ENCODE data around the gene LSM14A. TPM values are rescaled to one million over a fixed set of nuclear protein-coding genes. Genes with fewer than 3 reads are reported as not detected.
"Not testable (repeated sequence)": the region's sequence is repeated elsewhere in the genome, so short reads cannot be mapped to it uniquely, and the experiment has no call there.

LSM14A gene
- total RNA-seq, 3 donors from 2014 or later: 106 to 129 (median 126) TPM

GRCh38 chr19:34237283-34237682 lies 65.0 kb downstream of the LSM14A start:
- no peaks in the 10 kb centered on the region for H3K27me3 ChIP-seq
- H3K36me3 ChIP-seq: no peaks in the 10 kb centered on the region
- no peaks in the 10 kb centered on the region for H3K9me3 ChIP-seq
- intact Hi-C loops (cut with DNase I; ENCODE audit: low total_unique reads): no loop called here
- H3K27ac ChIP-seq: no peak overlapping the region
- no peak for TF ChIP-seq POLR2A (IDR thresholded peaks at IDR 0.05)
- DNase-seq (ENCODE audit: low spot score in 2 of 2): no peak
- H3K4me1 ChIP-seq: no peaks in the 10 kb centered on the region
- H3K4me3 ChIP-seq: no peak overlapping the region

DNA sequence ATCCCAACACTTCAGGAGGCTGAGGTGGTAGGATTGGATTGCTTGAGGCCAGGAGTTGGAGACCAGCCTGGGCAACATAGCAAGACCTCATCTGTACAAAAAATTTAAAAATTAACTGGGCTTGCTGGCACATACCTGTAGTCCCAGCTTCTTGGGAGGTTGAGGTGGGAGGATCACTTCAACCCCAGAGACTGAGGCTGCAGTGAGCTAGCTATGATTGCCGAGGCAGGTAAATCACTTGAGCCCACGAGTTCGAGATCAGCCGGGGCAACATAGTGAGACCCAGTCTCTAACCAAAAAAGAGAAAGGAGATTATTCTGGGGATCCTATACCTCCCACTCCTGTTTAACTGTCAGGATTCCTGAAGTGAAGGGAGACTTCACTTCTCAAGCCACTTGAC lies 65.6 kb downstream of the LSM14A start:
- no peaks in the 10 kb centered on the region for H3K4me1 ChIP-seq
- H3K9me3 ChIP-seq: no peaks in the 10 kb centered on the region
- no peaks in the 10 kb centered on the region for H3K36me3 ChIP-seq
- no peaks in the 10 kb centered on the region for H3K27me3 ChIP-seq
- intact Hi-C loops (cut with DNase I; ENCODE audit: low total_unique reads): no loop called here
- no peak overlapping the region for H3K4me3 ChIP-seq
- DNase-seq (ENCODE audit: low spot score in 2 of 2): no peak
- no peak overlapping the region for H3K27ac ChIP-seq
- TF ChIP-seq POLR2A (IDR thresholded peaks at IDR 0.05) (no peak), POLR2AphosphoS5 (IDR thresholded peaks at IDR 0.05) (no peak)
- TF ChIP-seq, protein P1, sequence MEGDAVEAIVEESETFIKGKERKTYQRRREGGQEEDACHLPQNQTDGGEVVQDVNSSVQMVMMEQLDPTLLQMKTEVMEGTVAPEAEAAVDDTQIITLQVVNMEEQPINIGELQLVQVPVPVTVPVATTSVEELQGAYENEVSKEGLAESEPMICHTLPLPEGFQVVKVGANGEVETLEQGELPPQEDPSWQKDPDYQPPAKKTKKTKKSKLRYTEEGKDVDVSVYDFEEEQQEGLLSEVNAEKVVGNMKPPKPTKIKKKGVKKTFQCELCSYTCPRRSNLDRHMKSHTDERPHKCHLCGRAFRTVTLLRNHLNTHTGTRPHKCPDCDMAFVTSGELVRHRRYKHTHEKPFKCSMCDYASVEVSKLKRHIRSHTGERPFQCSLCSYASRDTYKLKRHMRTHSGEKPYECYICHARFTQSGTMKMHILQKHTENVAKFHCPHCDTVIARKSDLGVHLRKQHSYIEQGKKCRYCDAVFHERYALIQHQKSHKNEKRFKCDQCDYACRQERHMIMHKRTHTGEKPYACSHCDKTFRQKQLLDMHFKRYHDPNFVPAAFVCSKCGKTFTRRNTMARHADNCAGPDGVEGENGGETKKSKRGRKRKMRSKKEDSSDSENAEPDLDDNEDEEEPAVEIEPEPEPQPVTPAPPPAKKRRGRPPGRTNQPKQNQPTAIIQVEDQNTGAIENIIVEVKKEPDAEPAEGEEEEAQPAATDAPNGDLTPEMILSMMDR (IDR thresholded peaks at IDR 0.05): no peak

DNA sequence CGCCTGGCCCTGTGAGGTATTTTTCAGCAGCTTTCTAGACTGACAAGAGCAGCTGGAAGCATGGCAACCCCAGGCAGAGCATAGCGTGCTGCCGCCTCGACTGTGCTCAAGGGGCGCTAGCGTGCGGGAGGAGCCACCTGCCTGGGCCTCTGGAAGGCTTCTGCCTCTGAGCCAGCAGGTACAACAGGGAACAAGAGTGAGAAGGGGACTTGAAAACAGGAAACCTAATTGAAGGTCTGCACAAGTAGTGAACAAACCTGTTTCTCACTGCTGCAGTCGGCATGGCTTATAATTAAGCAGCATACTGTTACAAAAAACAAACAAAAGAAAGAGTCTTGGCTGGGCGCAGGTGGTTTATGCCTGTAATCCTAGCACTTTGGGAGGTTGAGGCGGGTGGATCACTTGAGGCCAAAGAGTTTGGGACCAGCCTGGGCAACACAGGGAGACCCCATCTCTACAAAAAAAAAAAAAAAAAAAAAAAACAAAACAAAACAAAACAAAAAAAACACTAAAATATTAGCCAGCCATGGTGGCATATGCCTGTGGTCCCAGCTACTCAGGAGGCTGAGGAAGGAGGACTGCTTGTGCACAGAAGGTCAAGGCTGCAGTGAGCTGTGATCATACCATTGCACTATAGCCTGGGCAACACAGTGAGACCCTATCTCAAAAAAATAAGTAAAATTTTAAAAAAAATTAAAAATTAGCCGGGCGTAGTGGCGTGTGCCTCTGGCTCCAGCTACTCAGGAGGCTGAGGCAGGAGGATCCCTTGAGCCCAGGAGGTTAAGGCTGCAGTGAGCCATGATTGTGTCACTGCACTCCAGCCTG lies 69.4 kb downstream of the LSM14A start:
- Histone ChIP-seq H3K36me3 (no peaks in the 10 kb centered on the region), H3K27ac (no peak overlapping the region), H3K27me3 (no peaks in the 10 kb centered on the region), H3K9me3 (no peaks in the 10 kb centered on the region), H3K4me3 (no peak overlapping the region), H3K4me1 (no peaks in the 10 kb centered on the region)
- intact Hi-C loops (cut with DNase I; ENCODE audit: low total_unique reads): loop anchor here (10.0 kb wide), 1 partner anchor 103 kb away; no protein-coding TSS in a partner anchor
- peak in 1 of 2 donors; percentile 66 for DNase-seq (ENCODE audit: low spot score in 2 of 2)
- TF ChIP-seq POLR2AphosphoS5 (IDR thresholded peaks at IDR 0.05) (no peak), POLR2A (IDR thresholded peaks at IDR 0.05) (no peak)
- TF ChIP-seq, protein P1 (IDR thresholded peaks at IDR 0.05): peak in 2 of 3 donors; percentile 31 to 34

DNA sequence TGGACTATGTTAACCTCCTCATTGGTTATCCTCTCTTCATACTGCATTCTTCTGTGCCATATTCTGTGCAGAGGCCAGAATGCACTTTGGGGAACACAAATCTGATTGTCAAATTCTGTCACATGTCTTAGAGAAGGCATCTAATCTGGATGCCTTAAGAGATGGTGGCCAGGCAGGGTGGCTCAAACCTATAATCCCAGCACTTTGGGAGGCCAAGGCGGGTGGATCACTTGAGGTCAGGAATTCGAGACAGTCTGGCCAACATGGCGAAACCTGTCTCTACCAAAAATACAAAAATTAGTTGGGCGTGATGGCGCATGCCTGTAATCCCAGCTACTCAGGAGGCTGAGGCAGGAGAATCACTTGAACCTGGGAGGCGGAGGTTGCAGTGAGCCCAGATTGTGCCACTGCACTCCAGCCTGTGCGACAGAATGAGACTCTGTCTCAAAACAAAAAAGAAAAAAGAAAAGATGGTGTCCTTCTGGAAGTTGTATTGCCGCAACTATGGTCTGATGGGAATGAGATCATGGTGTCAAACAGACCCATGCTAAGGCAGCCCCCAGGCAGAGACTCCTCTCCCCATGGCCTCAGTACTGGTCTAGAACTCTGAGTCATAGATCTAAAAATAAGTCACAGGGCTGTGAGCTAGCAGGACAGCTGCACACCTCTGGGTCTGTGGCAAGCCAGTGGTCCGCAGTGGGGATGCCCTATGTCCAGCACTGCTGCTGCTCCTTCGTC lies 71.0 kb downstream of the LSM14A start:
- not testable (repeated sequence) for H3K9me3 ChIP-seq; H3K27ac ChIP-seq; DNase-seq (ENCODE audit: low spot score in 2 of 2); H3K4me3 ChIP-seq; H3K27me3 ChIP-seq; H3K36me3 ChIP-seq; H3K4me1 ChIP-seq
- intact Hi-C loops (cut with DNase I; ENCODE audit: low total_unique reads): loop anchor here (10.0 kb wide), 1 partner anchor 101 kb away; no protein-coding TSS in a partner anchor

GRCh38 chr19:34243876-34244578 lies 71.7 kb downstream of the LSM14A start:
- Histone ChIP-seq H3K27ac (no peak overlapping the region), H3K4me3 (no peak overlapping the region), H3K4me1 (no peaks in the 10 kb centered on the region), H3K36me3 (no peaks in the 10 kb centered on the region), H3K27me3 (no peaks in the 10 kb centered on the region), H3K9me3 (no peaks in the 10 kb centered on the region)
- TF ChIP-seq POLR2A (IDR thresholded peaks at IDR 0.05): no peak
- TF ChIP-seq, protein P1 (IDR thresholded peaks at IDR 0.05): no peak
- no peak for TF ChIP-seq POLR2AphosphoS5 (IDR thresholded peaks at IDR 0.05)
- intact Hi-C loops (cut with DNase I; ENCODE audit: low total_unique reads): loop anchor here (10.0 kb wide), 1 partner anchor 101 kb away; no protein-coding TSS in a partner anchor
- no peak for DNase-seq (ENCODE audit: low spot score in 2 of 2)

Data from breast epithelium (tissue), 4 donors.